GM21737 (cell line): ENCODE results near the gene SNX11.
"Not testable (repeated sequence)": the region's sequence is repeated elsewhere in the genome, so short reads cannot be mapped to it uniquely, and the experiment has no call there.

ENCODE experiments used
- ATAC-seq: cut with Tn5 transposase; IDR thresholded peaks from one replicate; pipeline ENCODE4 v1.9.1; 2021; ENCODE audit warnings: mild to moderate bottlenecking, moderate library complexity; ENCODE audit not compliant: unreplicated experiment

The SNX11 gene

GRCh38 chr17:48107137-48108055 is at the start of gene SNX11:
SNX11 (plus strand) TSS chr17:48107766; CDS start chr17:48112044, 4,278 bp downstream.
- peak; percentile 79 for ATAC-seq

DNA sequence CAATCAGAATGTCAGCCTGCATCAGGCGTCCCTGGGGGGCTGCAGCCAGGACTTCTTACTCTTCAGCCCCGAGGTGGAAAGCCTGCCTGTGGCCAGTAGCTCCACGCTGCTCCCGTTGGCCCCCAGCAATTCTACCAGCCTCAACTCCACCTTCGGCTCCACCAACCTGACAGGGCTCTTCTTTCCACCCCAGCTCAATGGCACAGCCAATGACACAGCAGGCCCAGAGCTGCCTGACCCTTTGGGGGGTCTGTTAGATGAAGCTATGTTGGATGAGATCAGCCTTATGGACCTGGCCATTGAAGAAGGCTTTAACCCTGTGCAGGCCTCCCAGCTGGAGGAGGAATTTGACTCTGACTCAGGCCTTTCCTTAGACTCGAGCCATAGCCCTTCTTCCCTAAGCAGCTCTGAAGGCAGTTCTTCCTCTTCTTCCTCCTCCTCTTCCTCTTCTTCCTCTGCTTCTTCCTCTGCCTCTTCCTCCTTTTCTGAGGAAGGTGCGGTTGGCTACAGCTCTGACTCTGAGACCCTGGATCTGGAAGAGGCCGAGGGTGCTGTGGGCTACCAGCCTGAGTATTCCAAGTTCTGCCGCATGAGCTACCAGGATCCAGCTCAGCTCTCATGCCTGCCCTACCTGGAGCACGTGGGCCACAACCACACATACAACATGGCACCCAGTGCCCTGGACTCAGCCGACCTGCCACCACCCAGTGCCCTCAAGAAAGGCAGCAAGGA is 49.0 kb upstream of the SNX11 start:
- no peak for ATAC-seq

- no peak for ATAC-seq
Observed at GRCh38 chr17:48059125-48059668, 48.4 kb upstream of the SNX11 start.

- no peak for ATAC-seq
Observed at GRCh38 chr17:48060249-48060648, 47.3 kb upstream of the SNX11 start.

- no peak for ATAC-seq
Observed at GRCh38 chr17:48062273-48062672, 45.3 kb upstream of the SNX11 start.

DNA sequence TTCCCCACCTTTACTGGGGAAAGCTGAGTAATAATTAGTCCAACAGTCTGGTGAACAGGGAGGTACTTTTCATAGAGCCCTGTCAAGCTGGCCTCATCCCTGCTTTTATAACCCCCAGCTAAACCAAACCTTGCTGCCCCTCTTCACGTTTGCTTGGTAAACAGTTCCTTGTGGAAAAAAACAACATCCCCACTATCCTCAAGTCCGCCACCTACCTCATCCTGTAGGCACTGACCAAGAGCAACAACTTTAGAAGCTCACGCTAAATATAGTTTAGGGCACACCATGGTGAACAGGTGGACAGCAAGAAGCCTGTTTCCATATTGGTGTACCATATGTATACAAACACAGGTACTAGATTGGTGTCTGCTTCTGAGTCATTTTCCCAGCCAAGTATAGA is 42.9 kb upstream of the SNX11 start:
- no peak for ATAC-seq

DNA sequence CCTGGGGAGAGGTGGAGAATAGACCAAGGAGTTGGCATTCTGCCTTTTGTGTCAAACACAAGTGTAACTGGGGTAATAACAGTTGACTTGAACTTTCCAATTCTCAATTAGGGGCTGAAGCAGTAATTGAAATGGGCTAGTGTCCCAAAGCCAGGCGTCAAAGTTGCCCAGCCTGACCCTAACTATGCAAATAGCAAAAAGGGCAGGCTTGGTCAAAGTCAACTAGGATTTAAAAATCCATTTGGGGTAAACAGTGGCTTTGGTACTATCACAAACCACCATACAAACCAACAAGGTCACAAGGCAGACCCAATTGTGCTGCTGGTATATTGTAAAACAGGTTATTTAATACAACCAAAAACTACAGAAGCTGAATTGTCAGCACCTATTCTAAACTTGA is 41.4 kb upstream of the SNX11 start:
- ATAC-seq: no peak

DNA sequence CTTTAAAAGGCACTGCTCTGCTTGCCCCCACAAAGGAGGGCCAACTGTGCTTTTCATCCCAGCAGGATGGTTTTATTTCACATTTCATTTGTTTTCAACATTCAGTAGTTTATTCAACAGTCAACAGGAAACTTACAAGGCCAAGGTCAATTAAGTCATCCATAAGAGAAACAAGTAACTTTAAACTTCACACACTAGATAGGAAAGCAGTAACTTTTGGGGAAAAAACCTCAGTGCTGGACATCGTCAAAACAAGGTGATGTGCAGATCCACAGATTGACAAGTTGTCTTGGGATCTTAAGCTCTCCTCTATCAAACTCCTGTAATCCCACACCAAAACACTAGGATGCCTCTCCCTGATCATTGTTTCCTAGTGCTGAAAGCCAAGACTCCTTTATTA is 40.9 kb upstream of the SNX11 start:
- ATAC-seq: no peak

GRCh38 chr17:48067245-48067644 is 40.3 kb upstream of the SNX11 start:
- ATAC-seq: no peak

GRCh38 chr17:48067808-48068207 is 39.8 kb upstream of the SNX11 start:
- ATAC-seq: not testable (repeated sequence)

GRCh38 chr17:48068491-48068961 is 39.0 kb upstream of the SNX11 start:
- no peak for ATAC-seq

DNA sequence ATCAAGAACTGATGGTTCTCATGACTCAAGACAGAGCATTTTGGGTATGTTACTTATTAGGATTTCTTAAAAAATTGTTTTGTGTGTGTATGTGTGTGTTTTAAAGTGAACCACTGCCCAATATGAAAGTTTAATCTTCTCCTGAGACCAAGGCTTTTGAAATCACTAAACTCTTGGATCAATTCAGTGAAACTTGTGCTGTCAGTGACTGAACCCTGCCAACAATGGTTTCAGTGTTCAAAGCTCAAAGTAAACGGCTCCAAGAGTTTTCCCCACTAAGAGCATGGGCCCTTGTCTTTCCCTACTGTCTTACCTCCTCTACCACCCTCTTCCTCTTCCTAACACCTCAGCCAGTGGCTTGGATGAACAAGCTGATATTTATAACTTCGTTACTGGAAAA is 37.4 kb upstream of the SNX11 start:
- ATAC-seq: no peak

DNA sequence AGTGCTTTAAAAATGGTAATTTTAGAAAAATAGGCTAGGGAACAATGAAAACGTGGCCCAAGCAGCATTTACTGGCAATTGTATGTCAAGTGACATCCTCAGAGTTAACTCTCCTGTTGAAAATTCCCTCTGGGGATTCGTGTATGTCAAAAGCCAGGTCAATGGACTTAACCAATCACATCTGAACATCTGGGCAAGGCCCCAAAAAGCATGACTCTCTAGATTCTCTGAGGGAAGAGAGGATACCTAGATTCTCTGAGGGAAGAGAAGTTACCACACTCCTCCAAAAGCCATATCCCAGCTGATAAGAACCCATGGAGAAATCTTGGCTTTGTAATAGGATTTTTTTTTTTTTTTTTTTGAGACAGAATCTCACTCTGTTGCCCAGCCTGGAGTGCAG is 35.9 kb upstream of the SNX11 start:
- ATAC-seq: no peak

- ATAC-seq: not testable (repeated sequence)
Observed at GRCh38 chr17:48072811-48073210, 34.8 kb upstream of the SNX11 start.

GRCh38 chr17:48073566-48074094 is 33.9 kb upstream of the SNX11 start:
- ATAC-seq: not testable (repeated sequence)

- ATAC-seq: no peak
Observed at GRCh38 chr17:48074322-48075081, 33.1 kb upstream of the SNX11 start.

- ATAC-seq: not testable (repeated sequence)
Observed at GRCh38 chr17:48077152-48077551, 30.4 kb upstream of the SNX11 start.

DNA sequence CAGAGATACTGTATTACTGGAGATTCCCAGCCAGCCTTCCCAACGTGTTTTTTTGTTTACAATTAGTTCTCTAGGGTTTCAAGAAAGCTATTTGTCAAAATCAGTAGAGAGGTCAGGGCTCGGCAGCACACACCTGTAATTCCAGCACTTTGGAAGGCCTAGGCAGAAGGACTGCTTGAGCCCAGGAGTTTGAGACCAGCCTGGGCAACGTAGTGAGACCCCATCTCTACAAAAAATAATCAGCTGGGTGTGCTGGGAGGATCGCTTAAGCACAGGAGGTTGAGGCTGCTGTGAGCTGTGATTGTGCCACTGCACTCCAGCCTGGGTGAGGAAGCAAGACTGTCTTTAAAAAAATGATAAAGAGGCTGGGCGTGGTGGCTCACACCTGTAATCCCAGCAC is 25.7 kb upstream of the SNX11 start:
- ATAC-seq: no peak

GRCh38 chr17:48084932-48085331 is 22.6 kb upstream of the SNX11 start:
- ATAC-seq: no peak

DNA sequence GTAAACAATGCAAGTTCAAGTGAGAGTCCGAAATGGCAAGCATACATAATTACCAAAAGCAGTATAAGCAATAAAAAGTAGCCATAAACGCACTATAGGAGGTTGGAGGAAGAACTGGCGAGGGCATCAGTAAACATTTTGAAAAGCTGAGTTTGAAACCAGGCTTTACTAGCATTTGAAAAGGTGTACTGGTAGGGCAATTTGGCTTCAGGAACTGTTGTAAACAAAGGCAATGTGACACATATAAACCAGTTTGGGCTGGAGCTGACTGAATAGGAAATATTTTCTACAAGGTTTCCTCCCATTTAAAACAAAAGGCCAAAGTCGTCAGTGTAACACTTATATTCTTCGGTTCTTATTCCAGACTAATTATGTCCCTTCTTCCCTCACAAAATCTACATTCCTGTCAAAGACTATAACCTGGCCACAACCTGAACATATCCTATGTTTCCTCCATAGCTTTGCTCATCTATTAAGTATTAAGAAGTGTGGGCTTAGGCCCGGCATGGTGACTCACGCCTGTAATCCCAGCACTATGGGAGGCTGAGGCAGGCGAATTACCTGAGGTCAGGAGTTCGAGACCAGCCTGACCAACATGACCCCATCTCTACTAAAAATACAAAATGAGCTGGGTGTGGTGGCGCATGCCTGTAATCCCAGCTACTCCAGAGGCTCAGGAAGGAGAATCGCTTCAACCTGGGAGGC is 14.1 kb upstream of the SNX11 start:
- ATAC-seq: no peak
